Rectal smooth muscle tissue (tissue), 1 donor: ENCODE data around the gene PHETA1.
"Not testable (repeated sequence)": the region's sequence is repeated elsewhere in the genome, so short reads cannot be mapped to it uniquely, and the experiment has no call there.

Experiments used
- H3K27ac ChIP-seq: one replicate; pipeline ENCODE4 v1.7.0; 2013; ENCODE audit warnings: low read depth, low read length, inconsistent platforms
- H3K27me3 ChIP-seq: one replicate; pipeline ENCODE4 v1.7.0; 2013; ENCODE audit warnings: low read length; ENCODE audit not compliant: control insufficient read depth, insufficient read depth
- H3K36me3 ChIP-seq: one replicate; pipeline ENCODE4 v1.7.0; 2013; ENCODE audit warnings: low read length; ENCODE audit not compliant: control insufficient read depth, insufficient read depth
- H3K4me1 ChIP-seq: one replicate; pipeline ENCODE4 v1.7.0; 2013; ENCODE audit warnings: low read length; ENCODE audit not compliant: control insufficient read depth, insufficient read depth
- H3K4me3 ChIP-seq: one replicate; pipeline ENCODE4 v1.7.0; 2013; ENCODE audit warnings: low read length
- H3K9ac ChIP-seq: one replicate; pipeline ENCODE4 v1.7.0; 2013; ENCODE audit warnings: low read length

PHETA1 gene

DNA sequence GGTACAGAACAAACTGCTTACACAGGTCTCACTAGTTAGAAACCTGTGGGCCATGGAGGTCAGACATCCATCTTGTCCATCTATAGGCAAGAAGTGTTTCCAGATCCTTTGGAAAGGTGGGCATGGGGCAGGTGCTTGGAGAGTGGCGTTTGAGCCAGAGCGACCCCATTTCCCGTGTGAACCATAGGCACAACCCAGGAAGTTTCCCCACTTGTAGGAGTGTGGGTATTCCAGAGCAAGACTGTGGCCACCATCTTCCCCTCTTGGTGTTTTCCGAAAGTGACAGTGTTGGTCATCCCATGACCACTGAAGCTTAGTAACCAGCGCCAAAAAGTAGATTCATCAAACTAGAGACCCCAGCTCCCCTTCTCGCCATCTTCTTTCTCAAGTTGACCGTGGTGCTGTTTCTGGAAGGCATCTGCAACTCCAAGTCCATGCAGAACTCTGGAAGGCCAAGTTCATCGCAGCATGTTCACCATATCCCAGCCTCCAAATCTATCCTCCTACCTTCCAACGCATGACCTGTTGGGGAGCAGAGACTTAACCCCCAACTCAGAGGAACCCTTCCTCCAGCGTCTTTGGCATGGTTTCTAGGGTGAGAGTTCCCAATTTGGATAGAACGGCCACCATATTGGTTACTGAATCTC, 19.7 kb downstream of the PHETA1 start:
- Histone ChIP-seq H3K9ac (no peak overlapping the region), H3K27me3 (no peaks in the 10 kb centered on the region), H3K36me3 (no peaks in the 10 kb centered on the region), H3K4me3 (no peak overlapping the region), H3K4me1 (no peaks in the 10 kb centered on the region), H3K27ac (no peak overlapping the region)

GRCh38 chr12:111347891-111348644, 20.8 kb downstream of the PHETA1 start:
- Histone ChIP-seq H3K27ac (no peak overlapping the region), H3K36me3 (no peaks in the 10 kb centered on the region), H3K9ac (no peak overlapping the region), H3K4me3 (no peak overlapping the region), H3K4me1 (no peaks in the 10 kb centered on the region), H3K27me3 (no peaks in the 10 kb centered on the region)

GRCh38 chr12:111344254-111344875, 24.5 kb downstream of the PHETA1 start:
- Histone ChIP-seq H3K27me3 (no peaks in the 10 kb centered on the region), H3K27ac (no peak overlapping the region), H3K9ac (no peak overlapping the region), H3K4me1 (no peaks in the 10 kb centered on the region), H3K4me3 (no peak overlapping the region), H3K36me3 (no peaks in the 10 kb centered on the region)

DNA sequence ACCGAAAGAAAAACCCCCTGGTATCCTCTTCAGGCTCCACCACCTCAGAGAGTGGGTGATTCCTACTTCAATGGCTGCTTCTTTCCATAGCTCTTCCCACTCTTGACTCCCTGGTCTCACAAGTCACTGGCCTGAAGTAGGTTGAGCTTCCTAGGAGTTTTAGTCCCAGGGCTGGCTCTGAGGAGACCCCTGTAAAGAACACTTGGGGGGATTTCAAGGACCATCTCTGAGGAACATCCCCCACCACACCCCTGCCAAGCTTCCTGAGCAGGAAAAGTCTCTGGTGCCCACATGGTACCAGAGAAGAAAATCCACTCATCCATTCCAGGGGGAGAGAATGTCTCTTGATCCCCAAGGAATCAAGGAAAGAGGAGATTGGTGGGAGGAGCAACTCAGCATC, 25.7 kb downstream of the PHETA1 start:
- H3K9ac ChIP-seq = no peak overlapping the region
- H3K36me3 ChIP-seq = no peaks in the 10 kb centered on the region
- no peak overlapping the region for H3K4me3 ChIP-seq
- H3K27ac ChIP-seq = no peak overlapping the region
- no peaks in the 10 kb centered on the region for H3K27me3 ChIP-seq
- H3K4me1 ChIP-seq = no peaks in the 10 kb centered on the region

DNA sequence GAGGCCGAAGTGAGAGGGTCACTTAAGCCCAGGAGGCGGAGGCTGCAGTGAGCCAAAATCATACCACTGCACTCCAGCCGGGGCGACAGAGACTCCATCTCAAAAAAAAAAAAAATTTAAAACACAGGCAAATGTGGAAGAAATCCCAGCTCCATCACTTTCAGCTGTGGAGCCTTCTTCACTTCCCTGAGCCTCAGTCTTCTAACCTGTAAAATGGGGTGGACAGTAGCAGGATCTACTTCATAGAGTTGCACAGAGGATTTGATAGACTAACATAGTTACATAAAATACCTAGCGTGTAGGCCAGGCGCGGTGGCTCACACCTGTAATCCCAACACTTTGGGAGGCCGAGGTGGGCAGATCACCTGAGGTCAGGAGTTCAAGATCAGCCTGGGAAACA, 26.5 kb downstream of the PHETA1 start:
- Histone ChIP-seq H3K9ac (no peak overlapping the region), H3K4me3 (no peak overlapping the region), H3K27ac (no peak overlapping the region), H3K27me3 (no peaks in the 10 kb centered on the region), H3K4me1 (no peaks in the 10 kb centered on the region), H3K36me3 (no peaks in the 10 kb centered on the region)

GRCh38 chr12:111341426-111342065, 27.3 kb downstream of the PHETA1 start:
- Histone ChIP-seq H3K4me3 (no peak overlapping the region), H3K27me3 (no peaks in the 10 kb centered on the region)

DNA sequence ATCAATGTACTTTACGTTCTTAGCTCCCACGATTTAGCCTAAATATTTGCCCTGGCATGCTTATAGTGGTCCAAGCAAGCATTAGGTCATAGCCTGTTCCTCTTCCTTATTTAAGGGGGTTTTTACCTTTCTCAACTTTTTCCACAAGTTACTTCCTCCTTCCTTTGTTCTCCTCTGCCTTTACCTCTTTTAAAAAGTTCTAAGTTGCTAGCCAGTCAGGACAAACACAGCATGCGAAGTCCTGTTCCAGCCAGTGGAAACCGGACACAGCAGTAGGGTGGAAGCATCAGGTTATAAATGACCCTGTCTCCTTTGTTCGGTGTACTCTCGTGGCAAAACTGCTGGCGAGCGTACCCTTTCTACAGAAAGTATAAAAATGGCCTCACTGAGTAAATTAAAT, 28.2 kb downstream of the PHETA1 start:
- not testable (repeated sequence) for H3K27ac ChIP-seq, H3K9ac ChIP-seq, H3K4me1 ChIP-seq, H3K27me3 ChIP-seq, H3K36me3 ChIP-seq, H3K4me3 ChIP-seq

More at GRCh38 chr12:111341426-111342065, 27.3 kb downstream of the PHETA1 start:
- Histone ChIP-seq H3K9ac (no peak overlapping the region), H3K4me1 (no peaks in the 10 kb centered on the region), H3K36me3 (no peaks in the 10 kb centered on the region), H3K27ac (no peak overlapping the region)

- Histone ChIP-seq H3K4me3 (no peak overlapping the region), H3K27ac (no peak overlapping the region), H3K36me3 (no peaks in the 10 kb centered on the region)
Measured at GRCh38 chr12:111340231-111340630, 28.7 kb downstream of the PHETA1 start.

GRCh38 chr12:111339321-111339938, 29.5 kb downstream of the PHETA1 start:
- Histone ChIP-seq H3K27me3 (no peaks in the 10 kb centered on the region), H3K36me3 (no peaks in the 10 kb centered on the region), H3K4me1 (no peaks in the 10 kb centered on the region), H3K9ac (no peak overlapping the region), H3K4me3 (no peak overlapping the region), H3K27ac (no peak overlapping the region)

More at GRCh38 chr12:111340231-111340630, 28.7 kb downstream of the PHETA1 start:
- Histone ChIP-seq H3K9ac (no peak overlapping the region), H3K4me1 (no peaks in the 10 kb centered on the region), H3K27me3 (no peaks in the 10 kb centered on the region)

GRCh38 chr12:111338096-111338495, 30.8 kb downstream of the PHETA1 start:
- no peaks in the 10 kb centered on the region for H3K4me1 ChIP-seq
- H3K27me3 ChIP-seq = no peaks in the 10 kb centered on the region
- H3K4me3 ChIP-seq = no peak overlapping the region
- no peak overlapping the region for H3K9ac ChIP-seq
- no peaks in the 10 kb centered on the region for H3K36me3 ChIP-seq
- H3K27ac ChIP-seq = no peak overlapping the region

DNA sequence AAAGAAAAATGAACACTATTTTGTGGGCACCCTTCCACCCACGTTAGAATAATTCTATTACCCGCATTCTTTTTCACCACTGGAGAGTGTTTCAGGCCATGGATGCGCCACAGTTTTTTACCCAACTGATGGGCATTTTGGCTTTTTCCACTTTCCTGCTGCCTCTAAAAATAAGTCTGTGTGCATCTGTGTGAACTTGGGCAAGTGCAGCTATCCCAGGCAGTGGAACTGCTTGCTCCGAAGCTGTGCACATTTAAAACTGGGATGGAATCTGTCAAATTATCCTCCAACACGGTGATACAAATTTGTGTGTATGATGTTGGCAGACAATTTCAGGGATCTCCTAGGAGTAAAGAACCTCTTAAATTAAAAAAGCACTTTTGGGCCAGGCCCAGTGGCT, 31.5 kb downstream of the PHETA1 start:
- no peaks in the 10 kb centered on the region for H3K27me3 ChIP-seq
- no peaks in the 10 kb centered on the region for H3K4me1 ChIP-seq
- H3K36me3 ChIP-seq = no peaks in the 10 kb centered on the region
- no peak overlapping the region for H3K27ac ChIP-seq
- H3K9ac ChIP-seq = no peak overlapping the region
- no peak overlapping the region for H3K4me3 ChIP-seq

- not testable (repeated sequence) for H3K27me3 ChIP-seq, H3K36me3 ChIP-seq, H3K4me3 ChIP-seq, H3K9ac ChIP-seq, H3K27ac ChIP-seq, H3K4me1 ChIP-seq
Measured at GRCh38 chr12:111336411-111336810, 32.5 kb downstream of the PHETA1 start.
